Vagina (tissue), 2 donors: ENCODE measurements around the gene FZR1. TPM values are rescaled to one million over a fixed set of nuclear protein-coding genes. Genes with fewer than 3 reads are reported as not detected.

Experiments used
- DNase-seq, 2 donors: peaks; one replicate each; pipeline ENCODE4 v3.0.0-alpha.2; 2017; ENCODE audit errors: extremely low spot score in 2 of 2
- H3K27ac ChIP-seq: fragments of 200-600 bp; sonication (generic); one replicate; pipeline ENCODE4 v1.5.1; 2019
- H3K27me3 ChIP-seq: fragments of 200-600 bp; sonication (generic); one replicate; pipeline ENCODE4 v1.5.1; 2019
- H3K36me3 ChIP-seq, 2 donors: fragments of 200-600 bp; sonication (generic); one replicate each; pipeline ENCODE4 v1.5.1; 2017 to 2019
- H3K4me1 ChIP-seq: fragments of 200-600 bp; sonication (generic); one replicate; pipeline ENCODE4 v1.5.1; 2019
- H3K4me3 ChIP-seq, 2 donors: fragments of 200-600 bp; sonication (generic); 1 replicate in 1 of 2; 2 replicates in 1 of 2; pipeline ENCODE4 v1.5.1; 2016 to 2019
- H3K9me3 ChIP-seq: fragments of 200-600 bp; sonication (generic); one replicate; pipeline ENCODE4 v1.5.1; 2019
- CTCF ChIP-seq, 3 experiments: fragments of 450-650 bp in 2 of 3; fragments of 200-600 bp in 1 of 3; sonication (generic) in 1 of 3; IDR thresholded peaks; one replicate each; pipeline ENCODE4 v1.5.1; 2017 to 2019; ENCODE audit warnings: antibody characterized with exemption in 3 of 3, mild to moderate bottlenecking in 2 of 3, moderate library complexity in 2 of 3
- POLR2A ChIP-seq, 2 donors: fragments of 450-650 bp; IDR thresholded peaks; one replicate each; pipeline ENCODE4 v1.6.1; 2017; ENCODE audit warnings: antibody characterized with exemption in 2 of 2, mild to moderate bottlenecking in 2 of 2, moderate library complexity in 2 of 2
- POLR2AphosphoS5 ChIP-seq, 2 donors: sonication (generic); formaldehyde crosslinking; IDR thresholded peaks; one replicate each; pipeline ENCODE4 v1.9.0; 2017; ENCODE audit warnings: antibody characterized with exemption in 2 of 2, mild to moderate bottlenecking in 2 of 2, low read depth in 1 of 2; ENCODE audit not compliant: insufficient read depth in 1 of 2
- intact Hi-C: fragments of 100-400 bp; cut with DNase I; formaldehyde crosslinking; loops from one replicate; pipeline ENCODE4 v1.15.1; 2023
- total RNA-seq: library from RNA; depleted of rRNA; stranded (reverse); fragments of >200 nt; gene quantifications from one replicate; pipeline ENCODE4 v1.2.3, GENCODE V29; 2016

Gene FZR1
- total RNA-seq, 1 donor from 2014 or later, result 29.2 TPM

- H3K4me1 ChIP-seq, result peaks cover 33% of the 10 kb centered on the region
- peaks cover 0 to 7% of the 10 kb centered on the region in 2 donors for H3K36me3 ChIP-seq
- TF ChIP-seq POLR2AphosphoS5 (IDR thresholded peaks at IDR 0.05; ENCODE audit: insufficient read depth in 1 of 2, low read depth in 1 of 2), result no peak
- no peak for TF ChIP-seq CTCF (IDR thresholded peaks at IDR 0.05)
- no peak for TF ChIP-seq POLR2A (IDR thresholded peaks at IDR 0.05)
- no peak overlapping the region for H3K27ac ChIP-seq
- H3K4me3 ChIP-seq, result no peak overlapping the region
- intact Hi-C loops, result no loop called here
- no peaks in the 10 kb centered on the region for H3K27me3 ChIP-seq
- DNase-seq, result no peak
- no peaks in the 10 kb centered on the region for H3K9me3 ChIP-seq
Measured at GRCh38 chr19:3550947-3551791, 45.1 kb downstream of the FZR1 start.

- H3K27ac ChIP-seq, result no peak overlapping the region
- no peak for TF ChIP-seq CTCF (IDR thresholded peaks at IDR 0.05)
- TF ChIP-seq POLR2A (IDR thresholded peaks at IDR 0.05), result no peak
- TF ChIP-seq POLR2AphosphoS5 (IDR thresholded peaks at IDR 0.05; ENCODE audit: insufficient read depth in 1 of 2, low read depth in 1 of 2), result no peak
- intact Hi-C loops, result no loop called here
- no peak overlapping the region for H3K4me3 ChIP-seq
- DNase-seq, result no peak
- H3K4me1 ChIP-seq, result peaks cover 39% of the 10 kb centered on the region
- H3K9me3 ChIP-seq, result no peaks in the 10 kb centered on the region
- H3K36me3 ChIP-seq, result peaks cover 0 to 7% of the 10 kb centered on the region in 2 donors
- no peaks in the 10 kb centered on the region for H3K27me3 ChIP-seq
Measured at GRCh38 chr19:3551792-3552095, 45.6 kb downstream of the FZR1 start.

DNA sequence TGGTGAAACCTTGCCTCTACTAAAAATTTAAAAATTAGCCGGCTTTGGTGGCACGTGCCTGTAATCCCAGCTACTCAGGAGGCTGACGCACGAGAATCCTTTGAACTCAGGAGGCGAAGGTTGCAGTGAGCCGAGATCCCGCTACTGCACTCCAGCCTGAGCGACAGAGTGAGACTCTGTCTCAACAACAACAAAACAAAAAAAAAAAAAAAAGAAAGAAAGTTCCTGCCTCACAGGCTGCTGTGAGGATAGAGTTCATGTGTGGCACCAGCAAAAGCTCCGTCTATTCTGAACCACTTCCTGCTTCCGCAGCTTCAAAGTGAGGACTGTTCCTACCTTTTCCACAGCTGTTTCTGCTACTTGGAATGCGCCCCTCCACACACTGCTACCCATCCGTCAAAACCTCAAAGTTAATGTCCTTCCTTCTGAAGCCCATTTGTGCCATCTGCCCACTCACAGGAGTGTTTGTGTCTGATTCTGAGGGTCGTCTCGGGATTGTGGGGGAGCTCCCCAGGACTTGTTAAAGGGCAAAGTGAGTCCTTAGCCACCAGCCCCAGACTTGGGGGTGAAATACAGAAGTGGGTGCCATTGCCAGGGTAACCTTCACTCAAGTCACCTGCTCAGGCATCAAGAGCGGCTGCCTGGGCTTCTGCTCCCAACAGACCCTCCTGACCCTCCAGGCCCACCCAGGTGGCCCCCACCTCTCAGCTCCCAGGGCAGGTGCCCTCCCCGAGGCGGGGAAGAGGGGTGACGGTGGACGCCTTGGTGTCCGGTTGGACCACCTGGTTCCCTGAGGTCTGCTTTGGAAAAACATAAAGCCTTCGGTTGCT, 48.4 kb downstream of the FZR1 start:
- TF ChIP-seq POLR2AphosphoS5 (IDR thresholded peaks at IDR 0.05; ENCODE audit: insufficient read depth in 1 of 2, low read depth in 1 of 2), result no peak
- no peak for TF ChIP-seq CTCF (IDR thresholded peaks at IDR 0.05)
- TF ChIP-seq POLR2A (IDR thresholded peaks at IDR 0.05), result no peak
- Histone ChIP-seq H3K9me3 (no peaks in the 10 kb centered on the region), H3K27me3 (no peaks in the 10 kb centered on the region), H3K27ac (no peak overlapping the region), H3K36me3 (no peaks in the 10 kb centered on the region), H3K4me1 (peaks cover 49% of the 10 kb centered on the region), H3K4me3 (no peak overlapping the region)
- no peak for DNase-seq
- intact Hi-C loops, result no loop called here

DNA sequence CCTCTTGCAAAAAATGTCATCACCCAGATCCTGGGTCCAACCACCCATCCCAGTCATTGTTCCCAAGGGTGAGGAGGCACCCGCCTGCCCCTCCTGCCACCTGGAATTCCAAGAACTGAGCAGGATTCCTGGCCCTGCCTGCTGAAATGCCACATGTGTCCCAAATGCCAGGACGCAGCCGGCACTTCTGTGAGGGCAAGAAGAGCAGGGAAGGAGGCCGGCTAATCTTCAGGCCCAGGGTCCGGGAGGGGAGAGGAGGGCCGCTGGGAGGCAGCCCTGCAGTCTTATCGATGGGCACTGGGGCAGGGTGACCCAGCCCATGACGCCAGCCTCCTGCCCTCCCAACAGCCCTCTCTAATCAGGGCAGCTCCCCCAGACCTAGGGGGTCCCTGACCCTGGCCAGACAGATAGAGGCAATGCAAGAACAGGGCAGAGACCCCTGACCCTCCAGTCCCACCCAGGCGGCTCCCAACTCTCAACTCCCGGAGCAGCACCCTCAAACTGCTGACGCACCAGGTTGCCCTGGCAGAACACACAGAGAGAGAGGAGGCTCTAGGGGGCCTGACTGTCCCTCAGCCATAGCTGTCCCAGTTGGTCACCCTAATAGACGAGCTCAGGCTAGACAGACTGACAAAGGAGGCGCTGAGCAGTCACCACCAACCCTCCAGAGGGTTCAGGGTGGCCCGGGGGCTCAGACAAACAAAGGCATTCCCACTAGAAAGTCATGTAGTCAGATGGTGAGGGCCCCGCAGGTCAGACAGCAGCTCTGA, 49.7 kb downstream of the FZR1 start:
- H3K4me1 ChIP-seq, result peaks cover 49% of the 10 kb centered on the region
- intact Hi-C loops, result no loop called here
- H3K27me3 ChIP-seq, result no peaks in the 10 kb centered on the region
- H3K4me3 ChIP-seq, result peak overlapping the region; percentile 63 to 99
- DNase-seq, result no peak
- H3K27ac ChIP-seq, result no peak overlapping the region
- H3K9me3 ChIP-seq, result no peaks in the 10 kb centered on the region
- TF ChIP-seq POLR2AphosphoS5 (IDR thresholded peaks at IDR 0.05; ENCODE audit: insufficient read depth in 1 of 2, low read depth in 1 of 2), result no peak
- no peak for TF ChIP-seq CTCF (IDR thresholded peaks at IDR 0.05)
- TF ChIP-seq POLR2A (IDR thresholded peaks at IDR 0.05), result no peak
- H3K36me3 ChIP-seq, result no peaks in the 10 kb centered on the region
